ENCODE data around the gene SETD2.
"Not testable (repeated sequence)": the region's sequence is repeated elsewhere in the genome, so short reads cannot be mapped to it uniquely, and the experiment has no call there.

Gene SETD2

GRCh38 chr3:47151836-47152235, 12.1 kb downstream of the SETD2 start:
- no peak for FAIRE-seq

GRCh38 chr3:47149339-47149933, 14.5 kb downstream of the SETD2 start:
- no peak for FAIRE-seq

- no peak for FAIRE-seq
Measured at GRCh38 chr3:47145272-47145671, 18.6 kb downstream of the SETD2 start.

GRCh38 chr3:47143068-47143467, 20.8 kb downstream of the SETD2 start:
- no peak for FAIRE-seq

GRCh38 chr3:47142536-47142935, 21.4 kb downstream of the SETD2 start:
- FAIRE-seq: not testable (repeated sequence)

- not testable (repeated sequence) for FAIRE-seq
Measured at GRCh38 chr3:47140973-47141461, 22.9 kb downstream of the SETD2 start.

GRCh38 chr3:47140553-47140952, 23.4 kb downstream of the SETD2 start:
- not testable (repeated sequence) for FAIRE-seq

GRCh38 chr3:47134311-47134710, 29.6 kb downstream of the SETD2 start:
- no peak for FAIRE-seq

GRCh38 chr3:47133641-47134040, 30.3 kb downstream of the SETD2 start:
- no peak for FAIRE-seq

- no peak for FAIRE-seq
Measured at GRCh38 chr3:47130557-47130956, 33.4 kb downstream of the SETD2 start.

GRCh38 chr3:47128137-47128536, 35.8 kb downstream of the SETD2 start:
- no peak for FAIRE-seq

GRCh38 chr3:47123857-47124256, 40.1 kb downstream of the SETD2 start:
- FAIRE-seq: no peak

- FAIRE-seq: no peak
Measured at GRCh38 chr3:47121409-47121808, 42.5 kb downstream of the SETD2 start.

- no peak for FAIRE-seq
Measured at GRCh38 chr3:47120138-47120537, 43.8 kb downstream of the SETD2 start.

- not testable (repeated sequence) for FAIRE-seq
Measured at GRCh38 chr3:47119387-47119786, 44.5 kb downstream of the SETD2 start.

- no peak for FAIRE-seq
Measured at GRCh38 chr3:47117807-47118364, 46.0 kb downstream of the SETD2 start.

- not testable (repeated sequence) for FAIRE-seq
Measured at GRCh38 chr3:47115524-47115923, 48.4 kb downstream of the SETD2 start.

- no peak for FAIRE-seq
Measured at GRCh38 chr3:47113669-47114365, 50.1 kb downstream of the SETD2 start.

- no peak for FAIRE-seq
Measured at GRCh38 chr3:47112997-47113396, 50.9 kb downstream of the SETD2 start.

- no peak for FAIRE-seq
Measured at GRCh38 chr3:47109393-47109792, 54.5 kb downstream of the SETD2 start.

GRCh38 chr3:47108546-47108945, 55.4 kb downstream of the SETD2 start:
- FAIRE-seq: no peak

GRCh38 chr3:47104259-47104658, 59.7 kb downstream of the SETD2 start:
- FAIRE-seq: no peak

- no peak for FAIRE-seq
Measured at GRCh38 chr3:47103619-47104018, 60.3 kb downstream of the SETD2 start.

GRCh38 chr3:47102081-47102600, 61.8 kb downstream of the SETD2 start:
- no peak for FAIRE-seq
